H1 (cell line): ENCODE measurements around the gene SERPINE2. TPM values are rescaled to one million over a fixed set of nuclear protein-coding genes. Genes with fewer than 3 reads are reported as not detected.

Experiments used
- CTCF ChIA-PET: fragments of 300-600 bp; sonication (Branson Sonifier 250); formaldehyde crosslinking; loops from one replicate; lab custom pipeline; 2021; ENCODE audit not compliant: partially characterized antibody; lab: Charles Lee
- POLR2A ChIA-PET: fragments of 300-600 bp; sonication (Branson Sonifier 250); formaldehyde crosslinking; loops from one replicate; lab custom pipeline; 2021; ENCODE audit warnings: inconsistent platforms; ENCODE audit not compliant: partially characterized antibody; lab: Charles Lee
- DNase-seq, 2 experiments: peaks; one replicate each; pipeline versions ENCODE4 v3.0.0 to v3.0.0-alpha.2; 2010 to 2022; ENCODE audit warnings: low spot score in 2 of 2, low read depth in 1 of 2, mixed read lengths in 1 of 2
- FAIRE-seq: peaks from 2 replicates; lab custom pipeline; 2011; peaks lifted over from hg19 to GRCh38; lab: Jason Lieb, UNC
- H2AFZ ChIP-seq: 2 replicates; pipeline ENCODE4 v1.8.1; 2012; ENCODE audit warnings: low read length, inconsistent platforms
- H2AK5ac ChIP-seq: 2 replicates; pipeline ENCODE4 v1.6.1; 2013; ENCODE audit warnings: low read depth, low read length
- H2BK120ac ChIP-seq: replicated peaks from 2 replicates; pipeline ENCODE3; 2013; ENCODE audit warnings: low read depth, low read length, inconsistent platforms
- H2BK12ac ChIP-seq: 2 replicates; pipeline ENCODE4 v1.6.1; 2013; ENCODE audit warnings: low read depth, low read length
- H2BK15ac ChIP-seq: 2 replicates; pipeline ENCODE4 v1.6.1; 2013; ENCODE audit warnings: low read length
- H2BK20ac ChIP-seq: 2 replicates; pipeline ENCODE4 v1.6.1; 2013; ENCODE audit warnings: low read length
- H2BK5ac ChIP-seq: 2 replicates; pipeline ENCODE4 v1.6.1; 2013; ENCODE audit warnings: low read depth, low read length
- H3K14ac ChIP-seq: 2 replicates; pipeline ENCODE4 v1.6.1; 2013; ENCODE audit warnings: inconsistent platforms; ENCODE audit not compliant: insufficient read length
- H3K18ac ChIP-seq: 2 replicates; pipeline ENCODE4 v1.6.1; 2013; ENCODE audit warnings: low read length; ENCODE audit errors: extremely low read depth
- H3K23ac ChIP-seq: 2 replicates; pipeline ENCODE4 v1.6.1; 2013; ENCODE audit warnings: inconsistent platforms; ENCODE audit not compliant: insufficient read length
- H3K23me2 ChIP-seq: 2 replicates; pipeline ENCODE4 v1.6.1; 2013; ENCODE audit warnings: low read depth, low read length
- H3K27ac ChIP-seq: 2 replicates; pipeline ENCODE4 v1.6.1; 2011; ENCODE audit warnings: low read depth, low read length, inconsistent platforms
- H3K27me3 ChIP-seq, 4 experiments: replicated peaks in 1 of 4; 1 replicate in 1 of 4; 2 replicates in 3 of 4; pipeline versions ENCODE4 v1.6.1 to v1.8.1; 2011 to 2013; ENCODE audit warnings: low read length in 3 of 4, mild to moderate bottlenecking in 3 of 4, inconsistent platforms in 2 of 4, mixed read lengths in 2 of 4, moderate library complexity in 1 of 4; ENCODE audit not compliant: control insufficient read depth in 3 of 4, insufficient read depth in 3 of 4; ENCODE audit errors: extremely low read depth in 1 of 4
- H3K36me3 ChIP-seq, 4 experiments: 2 replicates each; pipeline versions ENCODE4 v1.6.1 to v1.8.1; 2011 to 2013; ENCODE audit warnings: mild to moderate bottlenecking in 4 of 4, low read length in 3 of 4, moderate library complexity in 2 of 4, control low read depth in 1 of 4, inconsistent platforms in 1 of 4; ENCODE audit not compliant: insufficient read depth in 4 of 4, control insufficient read depth in 2 of 4
- H3K4ac ChIP-seq: replicated peaks from 2 replicates; pipeline ENCODE3; 2013; ENCODE audit warnings: low read length, low read depth, mixed read lengths, inconsistent platforms; ENCODE audit not compliant: insufficient read length
- H3K4me1 ChIP-seq, 4 experiments: replicated peaks in 1 of 4; 1 replicate in 1 of 4; 2 replicates in 3 of 4; pipeline versions ENCODE4 v1.6.1 to v1.8.1; 2011 to 2013; ENCODE audit warnings: low read length in 3 of 4, inconsistent platforms in 2 of 4, mixed read lengths in 1 of 4; ENCODE audit not compliant: insufficient read depth in 4 of 4, control insufficient read depth in 3 of 4
- H3K4me2 ChIP-seq, 2 experiments: 2 replicates each; pipeline versions ENCODE4 v1.6.1 to v1.8.1; 2011 to 2013; ENCODE audit warnings: low read depth in 2 of 2, low read length in 2 of 2, control low read depth in 1 of 2, inconsistent platforms in 1 of 2, mild to moderate bottlenecking in 1 of 2; ENCODE audit not compliant: insufficient read depth in 1 of 2
- H3K4me3 ChIP-seq, 4 experiments: fragments of 200-600, 300-600 bp in 1 of 4; sonication (generic), shearing (Covaris generic), sonication (Bioruptor Twin) in 1 of 4; 2 replicates each; pipeline versions ENCODE4 v1.5.1 to v1.8.1; 2011 to 2016; ENCODE audit warnings: low read length in 4 of 4, low read depth in 3 of 4, control low read depth in 2 of 4, inconsistent platforms in 2 of 4, mild to moderate bottlenecking in 2 of 4, mixed read lengths in 1 of 4, moderate library complexity in 1 of 4; ENCODE audit not compliant: insufficient read depth in 2 of 4; ENCODE audit errors: extremely low read depth in 1 of 4
- H3K56ac ChIP-seq: replicated peaks from 2 replicates; pipeline ENCODE3; 2013; ENCODE audit warnings: low read depth, mild to moderate bottlenecking, mixed read lengths, low read length, inconsistent platforms; ENCODE audit not compliant: insufficient read length
- H3K79me1 ChIP-seq: 2 replicates; pipeline ENCODE4 v1.6.1; 2013; ENCODE audit warnings: low read depth, low read length, control low read depth
- H3K79me2 ChIP-seq, 2 experiments: 2 replicates each; pipeline versions ENCODE4 v1.6.1 to v1.8.1; 2012 to 2013; ENCODE audit warnings: low read length in 2 of 2, mild to moderate bottlenecking in 2 of 2, inconsistent platforms in 1 of 2; ENCODE audit not compliant: insufficient read depth in 2 of 2, control insufficient read depth in 1 of 2
- H3K9ac ChIP-seq, 4 experiments: replicated peaks in 1 of 4; 1 replicate in 1 of 4; 2 replicates in 3 of 4; pipeline versions ENCODE4 v1.6.1 to v1.8.1; 2011 to 2013; ENCODE audit warnings: low read depth in 3 of 4, low read length in 3 of 4, control low read depth in 2 of 4, mild to moderate bottlenecking in 2 of 4, moderate library complexity in 2 of 4, inconsistent platforms in 1 of 4; ENCODE audit errors: extremely low read depth in 1 of 4
- H3K9me3 ChIP-seq, 2 experiments: 2 replicates each; pipeline versions ENCODE4 v1.6.1 to v1.8.1; 2012 to 2013; ENCODE audit warnings: mild to moderate bottlenecking in 2 of 2, moderate library complexity in 2 of 2, control low read depth in 1 of 2, inconsistent platforms in 1 of 2, low read depth in 1 of 2, low read length in 1 of 2, mixed read lengths in 1 of 2; ENCODE audit not compliant: insufficient read depth in 2 of 2
- H4K20me1 ChIP-seq, 2 experiments: replicated peaks in 1 of 2; 2 replicates each; pipeline versions ENCODE3 to v1.8.1; 2011 to 2013; ENCODE audit warnings: inconsistent platforms in 2 of 2, low read length in 2 of 2, mild to moderate bottlenecking in 1 of 2; ENCODE audit not compliant: insufficient read depth in 2 of 2, control insufficient read depth in 1 of 2
- H4K5ac ChIP-seq: 2 replicates; pipeline ENCODE4 v1.6.1; 2013; ENCODE audit warnings: low read length, low read depth, mixed read lengths, inconsistent platforms; ENCODE audit not compliant: insufficient read length
- H4K8ac ChIP-seq: 2 replicates; pipeline ENCODE4 v1.8.0; 2013; ENCODE audit warnings: mild to moderate bottlenecking, moderate library complexity, low read length, inconsistent platforms; ENCODE audit not compliant: insufficient read depth; ENCODE audit errors: extremely low read depth
- H4K91ac ChIP-seq: replicated peaks from 2 replicates; pipeline ENCODE3; 2013; ENCODE audit warnings: low read length, mixed read lengths, inconsistent platforms; ENCODE audit not compliant: insufficient read length
- BRCA1 ChIP-seq: IDR thresholded peaks from 2 replicates; pipeline ENCODE4 v1.6.1; 2012; ENCODE audit warnings: low read depth, low read length, improper control_type of control experiment
- WGBS, 2 experiments: shearing (Covaris generic) in 1 of 2; methylation state at CpG; one replicate each; pipeline versions ENCODE4 v1.1.6 to v1.1.7; 2013 to 2015; ENCODE audit warnings: low lambda C conversion rate in 2 of 2, mixed read lengths in 2 of 2, inconsistent platforms in 1 of 2, low coverage in 1 of 2, missing lambda C conversion rate in 1 of 2; ENCODE audit not compliant: insufficient replicate concordance in 2 of 2, insufficient coverage in 1 of 2, insufficient read length in 1 of 2; ENCODE audit errors: extremely low coverage in 1 of 2, missing lambda C conversion rate in 1 of 2; 5-methylcytosine and 5-hydroxymethylcytosine counted together
- polyA plus RNA-seq, 7 experiments: library from polyadenylated mRNA; depleted of rRNA in 3 of 7; stranded (reverse) in 5 of 7; unstranded in 2 of 7; fragments of >200 nt in 5 of 7; fragments of 200-250 nt in 2 of 7; gene quantifications; 1 replicate in 5 of 7; 2 replicates in 1 of 7; 4 replicates in 1 of 7; pipeline versions ENCODE4 v1.2.1 to v1.2.3, GENCODE V29; 2011 to 2013; ENCODE audit warnings: missing spikeins in 2 of 7, mixed read lengths in 2 of 7
- total RNA-seq: library from RNA; stranded (reverse); fragmentation: NEBNext Ultra II Directional; extraction: Animal tissue kit (Norgen Biotek cat#: 25700); gene quantifications from 2 replicates; pipeline ENCODE4 v1.2.1, GENCODE V29; 2021

The SERPINE2 gene
- total and polyA plus RNA-seq, 2 of the 8 experiments (the other 6 are each of a cell fraction or from before 2014, with no cell fraction given): 26.2 to 76.0 TPM

- Histone ChIP-seq H4K5ac (no peak overlapping the region), H3K27ac (no peak overlapping the region), H3K56ac (no peak overlapping the region), H3K4ac (no peak overlapping the region), H3K36me3 (no peaks in the 10 kb centered on the region), H3K79me1 (no peaks in the 10 kb centered on the region), H4K8ac (no peak overlapping the region), H2AK5ac (no peak overlapping the region), H2BK15ac (no peak overlapping the region), H3K4me2 (no peak overlapping the region), H3K9me3 (no peaks in the 10 kb centered on the region), H3K14ac (no peak overlapping the region), H3K18ac (no peak overlapping the region), H3K23ac (no peak overlapping the region), H2BK20ac (no peak overlapping the region), H4K20me1 (peaks cover 3 to 4% of the 10 kb centered on the region in 2 experiments), H2BK120ac (no peak overlapping the region), H2BK12ac (no peak overlapping the region), H4K91ac (no peak overlapping the region), H2BK5ac (no peak overlapping the region), H3K4me1 (peaks cover 0 to 3% (median 1%) of the 10 kb centered on the region in 4 experiments; a peak in 3 of 7 replicates), H3K4me3 (no peak overlapping the region), H3K9ac (no peak overlapping the region), H3K79me2 (peaks cover 0 to 4% of the 10 kb centered on the region in 2 experiments; a peak in 1 of 4 replicates), H3K27me3 (peaks cover 0 to 16% (median 9%) of the 10 kb centered on the region in 4 experiments; a peak in 5 of 7 replicates), H2AFZ (no peak overlapping the region), H3K23me2 (peaks cover 9% of the 10 kb centered on the region; the same call in 1 of the 2 replicates)
- TF ChIP-seq BRCA1: no peak
- FAIRE-seq (no peak), DNase-seq (no peak)
- 80% methylated on average over 6 of the region's 6 CpGs; no CpG with 5 or more reads in 1 of the 2 experiments for WGBS, 2 experiments
- POLR2A ChIA-PET: no interaction called here
- CTCF ChIA-PET: interaction anchor here (0.9 to 1.9 kb wide), 3 partner anchors 21 to 245 kb away, joined by 3 to 14 read pairs (median 3); no protein-coding TSS in a partner anchor
These were observed 2.5 kb upstream of the SERPINE2 start for GRCh38 chr2:224041554-224041953.
